Stimulated activated CD4-positive, alpha-beta T cell treated with anti-CD3 and anti-CD28 coated beads, Interleukin-1b, Interleukin-23, amount 100 ng/mL, for 48 hours (primary cell): ENCODE data around the gene NUPR1.
"Not testable (repeated sequence)": the region's sequence is repeated elsewhere in the genome, so short reads cannot be mapped to it uniquely, and the experiment has no call there.

Source experiments
- DNase-seq: peaks from one replicate; pipeline ENCODE4 v3.0.0-alpha.2; 2020

Gene NUPR1

GRCh38 chr16:28538733-28539596, at the start of gene NUPR1:
Gene NUPR1, minus strand, starts transcription at chr16:28538974. Its CDS starts 67 bp downstream, at chr16:28538907.
- DNase-seq = no peak

- DNase-seq = no peak
Observed at GRCh38 chr16:28587386-28587785, 48.6 kb upstream of the NUPR1 start.

GRCh38 chr16:28586466-28586865, 47.7 kb upstream of the NUPR1 start:
- DNase-seq = no peak

DNA sequence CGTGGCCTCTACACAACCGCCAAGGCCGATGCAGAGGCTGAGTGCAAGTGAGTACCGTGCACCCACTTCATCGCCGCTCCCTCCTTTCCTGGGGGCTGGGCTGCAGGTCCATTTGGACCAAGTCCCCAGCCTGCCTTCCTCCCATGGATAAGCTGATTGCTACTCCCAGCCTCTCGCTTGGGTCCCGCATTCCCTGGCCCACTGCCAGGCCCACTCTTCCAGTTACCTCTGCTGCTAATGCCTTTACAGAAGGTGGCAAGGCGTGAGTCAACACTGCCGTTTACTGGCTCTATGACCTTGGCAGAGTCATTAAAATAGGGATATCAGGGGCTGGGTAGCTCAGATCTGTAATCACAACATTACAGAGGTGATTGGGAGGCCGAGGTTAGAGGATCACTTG, 46.9 kb upstream of the NUPR1 start:
- no peak for DNase-seq

DNA sequence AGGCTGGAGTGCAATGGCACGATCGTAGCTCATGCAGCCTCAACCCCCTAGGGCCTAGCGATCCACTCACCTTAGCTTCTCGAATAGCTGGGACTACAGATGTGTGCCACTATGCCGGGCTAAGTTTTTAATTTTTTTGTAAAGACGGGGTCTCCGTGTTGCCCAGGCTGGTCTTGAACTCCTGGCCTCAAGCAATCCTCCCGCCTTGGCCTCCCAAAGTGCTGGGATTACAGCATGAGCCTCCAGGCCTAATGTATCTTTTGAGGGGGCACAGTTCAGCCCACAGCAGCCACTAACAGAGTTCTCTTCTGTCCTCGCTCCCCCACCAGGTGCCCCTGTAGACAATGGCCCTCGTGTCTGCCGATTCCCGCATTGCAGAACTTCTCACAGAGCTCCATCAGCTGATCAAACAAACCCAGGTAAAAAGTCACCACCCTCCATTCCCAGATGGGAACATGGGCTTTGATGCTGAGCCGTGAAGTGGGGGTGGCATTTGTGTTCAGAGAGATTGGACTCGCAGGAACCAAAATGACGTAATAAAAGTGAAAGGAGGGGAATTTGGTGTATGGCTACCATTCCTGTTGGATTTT, 42.0 kb upstream of the NUPR1 start:
- no peak for DNase-seq

DNA sequence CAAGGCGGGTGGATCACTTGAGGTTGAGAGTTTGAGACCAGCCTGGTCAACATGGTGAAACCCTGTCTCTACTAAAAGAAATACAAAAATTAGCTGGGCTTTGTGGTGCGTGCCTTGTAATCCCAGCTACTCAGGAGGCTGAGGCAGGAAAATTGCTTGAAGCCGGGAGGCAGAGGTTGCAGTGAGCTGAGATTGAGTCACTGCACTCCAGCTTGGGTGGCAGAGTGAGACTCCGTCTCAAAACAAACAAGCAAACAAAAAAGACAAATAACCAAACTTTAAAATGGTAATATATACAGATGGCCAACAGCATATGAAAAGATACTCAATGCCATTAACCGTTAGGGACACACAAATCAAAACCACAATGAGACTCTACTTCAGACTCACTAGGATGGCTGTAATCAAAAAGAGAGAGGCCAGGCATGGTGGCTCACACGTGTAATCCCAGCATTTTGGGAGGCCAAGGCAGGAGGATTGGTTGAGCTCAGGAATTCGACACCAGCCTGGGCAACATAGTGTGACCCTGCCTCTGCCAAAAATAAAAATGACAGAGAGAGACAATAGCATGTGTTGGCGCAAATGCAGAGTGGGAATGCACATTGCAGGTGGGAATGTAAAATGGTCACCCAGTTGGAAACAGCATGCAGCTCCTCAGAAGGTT, 36.8 kb upstream of the NUPR1 start:
- no peak for DNase-seq

- no peak for DNase-seq
Observed at GRCh38 chr16:28574925-28575324, 36.2 kb upstream of the NUPR1 start.

DNA sequence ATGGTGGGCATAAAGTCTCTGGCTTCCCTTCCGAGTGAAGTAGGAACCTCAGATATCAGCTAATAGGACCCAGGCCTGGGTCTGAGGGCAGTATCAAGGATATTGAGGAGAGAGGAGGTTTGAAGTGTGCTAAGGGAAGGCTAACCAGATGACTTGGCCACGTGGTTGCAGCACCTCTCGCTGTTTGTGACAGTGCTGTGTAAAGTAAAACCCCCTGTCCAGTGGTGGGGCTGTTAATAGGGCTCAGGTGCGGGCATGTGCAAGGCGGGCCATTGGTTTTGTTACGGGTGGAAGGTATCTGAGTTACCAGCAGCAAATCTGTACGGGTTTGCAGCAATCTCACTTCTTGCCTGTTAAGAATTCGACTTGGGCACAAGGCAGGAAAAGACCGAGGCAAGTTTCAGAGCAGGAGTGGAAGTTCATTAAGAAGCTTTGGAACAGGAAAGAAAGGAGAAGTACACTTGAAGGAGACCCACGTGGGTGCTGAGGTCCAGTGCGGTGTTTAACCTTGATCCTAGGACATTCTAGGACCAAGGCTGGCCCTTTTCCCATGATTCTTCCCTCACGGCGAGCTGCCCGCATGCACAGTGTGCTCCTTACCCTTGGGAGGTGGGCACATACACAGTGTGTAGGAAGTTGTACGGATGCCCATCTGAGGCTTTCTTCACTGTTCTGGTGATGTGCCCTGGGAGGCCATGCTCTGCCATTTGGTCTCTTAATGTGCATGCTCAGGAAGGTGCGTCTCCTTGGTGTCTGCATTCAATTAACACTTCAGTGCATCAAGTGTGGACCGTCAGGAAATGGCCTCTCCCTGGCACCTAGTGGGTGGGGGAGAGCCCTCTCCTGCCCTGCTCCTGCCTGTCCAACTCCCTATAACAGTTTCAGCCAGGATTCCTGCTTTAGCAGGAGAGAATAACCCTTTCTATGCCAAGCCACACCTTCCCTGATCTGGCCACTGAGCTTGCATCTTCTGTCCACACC, 35.3 kb upstream of the NUPR1 start:
- DNase-seq = no peak

DNA sequence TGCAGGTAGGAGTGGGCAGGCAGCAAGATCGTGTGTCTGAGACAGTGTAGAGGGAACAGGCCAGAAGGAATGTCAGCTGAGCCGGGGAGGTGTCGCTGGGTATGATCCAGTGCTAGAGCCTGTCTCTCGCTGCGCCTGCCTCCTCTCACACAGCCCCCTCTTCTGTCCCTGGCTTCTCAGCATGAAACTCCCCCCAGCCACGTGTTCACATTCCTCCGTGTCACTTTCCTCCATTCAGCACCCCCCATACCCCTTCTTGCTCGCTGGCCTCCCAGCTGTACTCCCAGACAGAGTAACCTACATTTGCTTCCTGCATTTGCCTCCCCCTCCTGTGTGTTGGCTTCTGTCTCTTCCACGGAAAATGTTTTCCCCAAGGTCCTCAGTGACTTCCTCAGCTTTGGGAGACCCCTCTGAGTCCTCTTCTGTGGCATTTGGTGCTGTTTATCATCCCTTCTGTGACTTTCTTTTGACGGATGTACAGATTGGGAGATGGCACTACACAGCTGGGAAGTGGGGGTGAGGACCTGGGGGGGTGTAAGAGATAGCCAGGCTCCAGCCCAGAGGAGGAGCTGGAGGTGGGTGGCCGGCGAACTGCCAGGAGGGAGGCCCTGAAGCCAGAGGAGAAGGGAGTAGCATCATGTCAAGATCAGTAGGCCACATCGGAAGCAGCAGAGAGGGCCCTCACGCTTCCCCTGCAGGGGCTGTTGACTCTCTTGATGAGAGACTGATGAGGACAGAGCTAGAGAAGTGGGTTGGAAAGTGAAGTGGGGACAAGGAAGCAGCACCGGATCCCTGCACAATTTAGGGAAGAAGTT, 34.1 kb upstream of the NUPR1 start:
- no peak for DNase-seq

DNA sequence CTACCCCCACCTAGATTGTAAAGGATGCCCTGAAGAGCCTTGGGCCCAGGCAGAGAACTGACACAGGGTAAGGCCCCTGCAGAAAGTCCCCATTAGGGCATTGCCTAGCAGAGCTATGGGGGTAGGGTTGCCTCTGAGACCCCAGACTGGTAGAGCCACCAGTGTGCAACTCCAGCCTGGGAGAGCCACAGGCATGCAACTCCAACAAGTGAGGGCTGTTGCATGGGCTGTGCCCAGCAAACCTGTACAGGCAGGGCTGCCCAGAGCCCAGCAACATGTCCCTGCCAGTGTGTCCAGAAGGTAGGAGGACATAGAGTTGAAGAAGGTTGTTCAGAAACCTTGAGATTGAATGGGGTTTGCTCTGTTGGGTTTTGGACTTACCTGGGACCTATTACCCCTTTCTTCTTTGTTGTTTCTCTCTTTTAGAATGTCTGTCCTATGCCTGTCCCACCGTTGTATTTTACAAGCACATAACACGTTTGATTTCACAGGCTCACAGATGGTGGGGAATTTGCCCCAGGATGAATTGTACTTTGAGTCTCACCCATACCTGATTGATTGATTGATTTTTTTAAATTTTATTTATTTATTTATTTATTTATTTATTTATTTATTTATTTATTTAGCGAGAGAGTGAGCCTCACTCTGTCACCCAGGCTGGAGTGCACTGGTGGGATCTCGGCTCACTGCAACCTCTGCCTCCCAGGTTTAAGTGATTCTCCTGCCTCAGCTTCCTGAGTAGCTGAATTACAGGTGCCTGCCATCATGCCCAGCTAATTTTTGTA, 31.4 kb upstream of the NUPR1 start:
- DNase-seq = no peak

- DNase-seq = no peak
Observed at GRCh38 chr16:28569021-28569420, 30.2 kb upstream of the NUPR1 start.

GRCh38 chr16:28567292-28567691, 28.5 kb upstream of the NUPR1 start:
- DNase-seq = no peak

DNA sequence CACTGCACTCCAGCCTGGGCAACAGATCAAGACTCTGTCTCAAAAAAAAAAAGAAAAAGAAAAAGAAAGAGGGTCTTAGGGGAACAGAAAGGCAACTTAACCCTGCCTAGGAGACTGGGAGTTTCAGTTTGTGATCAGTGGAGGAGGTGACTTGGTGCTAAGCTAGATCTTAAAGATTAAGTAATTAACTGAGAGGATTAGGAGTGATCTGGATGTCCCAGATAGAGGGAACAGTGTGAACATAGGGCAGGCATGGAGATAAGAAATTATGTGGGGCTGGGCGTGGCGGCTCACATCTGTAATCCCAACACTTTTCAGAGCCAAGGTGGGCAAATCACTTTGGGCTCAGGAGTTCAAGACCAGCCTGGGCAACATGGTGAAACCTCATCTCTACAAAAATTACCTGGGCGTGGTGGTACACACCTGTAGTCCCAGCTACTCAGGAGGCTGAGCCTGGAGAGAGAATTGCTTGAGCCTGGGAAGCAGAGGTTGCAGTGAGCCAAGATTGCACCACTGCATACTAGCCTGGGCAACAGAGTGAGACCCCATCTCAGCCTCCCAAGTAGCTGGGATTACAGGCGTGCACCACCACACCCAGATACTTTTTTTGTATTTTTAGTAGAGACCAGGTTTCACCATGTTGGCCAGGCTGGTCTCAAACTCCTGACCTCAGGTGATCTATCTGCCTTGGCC, 27.6 kb upstream of the NUPR1 start:
- DNase-seq = not testable (repeated sequence)

DNA sequence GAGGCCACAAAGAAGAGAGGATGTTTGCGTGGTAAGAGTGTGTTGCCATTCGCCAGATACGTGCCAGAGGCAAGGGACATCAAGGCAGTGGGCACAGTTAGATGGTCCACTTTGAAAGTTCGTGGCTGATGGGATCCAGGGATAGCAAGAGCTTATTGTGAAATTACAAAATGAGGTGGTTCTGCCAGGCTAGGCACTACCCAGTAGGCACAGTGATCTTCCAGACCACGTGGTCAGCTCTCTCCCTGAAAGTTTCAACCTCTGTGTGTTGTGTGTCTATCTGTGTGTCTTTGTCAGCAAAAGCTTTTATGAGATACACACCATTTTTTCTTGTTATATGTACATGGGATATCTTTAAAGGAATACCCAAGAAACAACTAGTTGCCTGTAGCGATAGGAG, 24.4 kb upstream of the NUPR1 start:
- DNase-seq = no peak

DNA sequence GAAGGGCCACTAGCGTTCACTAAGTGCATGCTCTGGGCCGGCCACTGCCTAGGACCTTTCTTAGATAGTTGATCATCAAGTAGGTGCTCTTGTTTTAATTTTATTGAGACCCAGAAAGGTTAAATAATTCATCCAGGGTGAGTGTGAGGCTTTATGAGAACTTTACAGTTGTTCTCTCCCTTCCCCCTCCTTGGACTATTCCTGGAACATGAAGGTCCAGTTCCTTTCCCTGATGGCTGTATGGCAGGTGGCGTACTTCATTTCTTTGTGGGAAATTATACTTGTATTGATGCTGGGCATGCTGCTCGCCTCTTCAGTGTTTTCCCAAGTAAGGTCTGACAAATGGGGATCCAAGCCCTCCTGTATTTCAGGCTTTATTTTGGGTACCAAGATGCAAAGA, 23.4 kb upstream of the NUPR1 start:
- DNase-seq = no peak

- DNase-seq = no peak
Observed at GRCh38 chr16:28561557-28562187, 22.9 kb upstream of the NUPR1 start.

DNA sequence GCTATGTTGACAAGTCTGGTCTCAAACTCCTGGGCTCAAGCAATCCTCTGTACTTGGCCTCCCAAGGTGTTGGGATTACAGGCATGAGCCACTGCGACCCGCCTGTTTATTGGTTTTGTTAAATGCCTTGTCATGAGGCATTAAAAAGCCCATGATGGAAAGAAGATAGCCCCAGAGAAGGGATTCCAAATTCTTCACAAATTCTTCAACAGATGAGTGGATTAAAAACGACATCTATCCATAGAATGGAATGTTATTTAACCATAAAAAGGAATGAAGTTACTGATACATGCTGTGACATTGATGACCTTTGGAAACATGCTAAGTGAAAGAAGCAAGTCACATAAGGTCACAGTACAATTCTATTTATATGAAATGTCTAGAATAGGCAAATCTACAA, 19.7 kb upstream of the NUPR1 start:
- no peak for DNase-seq

DNA sequence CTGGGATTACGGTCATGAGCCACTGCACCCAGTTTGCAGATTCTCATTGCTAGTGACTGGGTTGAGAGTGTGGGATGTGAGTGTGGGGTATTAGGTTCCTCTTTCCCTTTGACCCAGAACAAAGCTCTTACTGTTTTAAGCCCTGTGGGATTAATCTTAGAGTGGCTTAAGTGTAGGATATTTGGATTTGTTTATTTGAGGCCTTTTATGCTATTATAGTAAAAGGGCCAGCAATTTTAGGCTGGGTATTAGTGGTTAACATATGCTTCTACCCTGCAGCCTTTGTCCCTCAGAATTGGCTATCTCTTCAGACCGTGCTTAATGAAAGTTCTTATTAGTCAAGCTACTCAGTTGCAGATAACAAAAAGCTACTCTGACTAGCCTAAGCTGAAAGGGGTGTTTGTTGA, 18.1 kb upstream of the NUPR1 start:
- DNase-seq = no peak

GRCh38 chr16:28555561-28555960, 16.8 kb upstream of the NUPR1 start:
- DNase-seq = no peak
